ENCODE results near the gene RPGRIP1L.

The RPGRIP1L gene

DNA sequence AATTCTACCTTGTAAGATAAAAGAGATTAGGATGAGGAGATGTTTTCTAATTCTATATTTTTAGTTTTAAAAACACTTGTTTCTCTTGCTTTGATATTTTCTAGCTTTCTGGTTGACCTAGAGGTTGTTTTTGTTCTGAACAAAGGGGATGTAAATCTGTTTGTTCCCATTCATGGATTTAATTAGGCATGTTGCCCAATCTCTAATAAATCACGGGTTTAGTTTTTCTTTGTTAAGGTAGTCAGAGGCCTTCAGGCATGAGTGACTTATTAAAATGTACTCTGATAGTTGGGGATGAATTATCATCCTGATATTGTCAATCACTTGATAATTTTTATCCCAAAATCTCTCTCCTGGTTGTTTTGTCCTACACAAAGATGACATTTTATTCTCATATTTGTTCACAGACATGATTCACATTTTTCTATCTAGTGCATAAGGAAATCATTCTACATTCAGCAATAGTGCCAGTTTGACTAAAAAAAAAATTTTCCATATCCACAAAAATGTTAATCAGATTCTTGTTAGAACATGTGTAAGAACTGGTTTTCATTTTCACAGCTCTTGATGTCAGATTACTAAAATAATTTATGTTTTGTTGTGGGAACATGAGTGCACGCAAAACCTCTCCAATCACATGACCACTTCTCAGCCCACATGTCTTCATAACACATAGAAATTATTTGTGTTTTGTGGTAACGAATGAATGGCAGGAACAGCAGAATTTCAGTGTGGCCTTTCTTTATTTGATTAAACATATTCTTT, 105.0 kb downstream of the RPGRIP1L start:
- DNase-seq (ENCODE audit: low read depth), result no peak
- no peak for TF ChIP-seq CTCF (conservative IDR thresholded peaks at IDR 0.05; ENCODE audit: control insufficient read depth, insufficient read depth, low read depth, low read length)

DNA sequence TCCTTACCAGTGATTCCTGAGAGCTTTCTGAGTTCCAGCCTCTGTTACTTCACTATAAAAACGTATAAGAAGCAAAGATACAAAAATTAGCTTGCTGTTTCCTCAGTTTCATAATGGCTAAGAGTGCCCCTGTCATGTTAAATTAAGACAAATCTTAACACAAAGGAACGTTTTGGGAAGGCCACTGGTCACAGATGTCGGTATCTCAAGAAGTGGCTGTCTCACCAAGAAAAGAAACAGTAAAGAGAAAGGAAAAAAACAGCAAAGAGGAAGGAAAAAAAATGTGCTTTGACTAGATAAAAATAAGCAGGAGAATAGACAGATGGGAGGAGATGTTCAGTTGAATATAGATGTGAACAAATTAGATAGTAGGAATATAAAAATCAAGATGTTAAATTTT, 105.9 kb downstream of the RPGRIP1L start:
- TF ChIP-seq CTCF (conservative IDR thresholded peaks at IDR 0.05; ENCODE audit: control insufficient read depth, insufficient read depth, low read depth, low read length), result no peak
- H3K4me3 ChIP-seq (ENCODE audit: control insufficient read depth, low read depth, low read length), result no peak overlapping the region
- no peak for DNase-seq (ENCODE audit: low read depth)

More for the DNA sequence above, 105.0 kb downstream of the RPGRIP1L start:
- H3K4me3 ChIP-seq (ENCODE audit: control insufficient read depth, low read depth, low read length), result no peak overlapping the region

DNA sequence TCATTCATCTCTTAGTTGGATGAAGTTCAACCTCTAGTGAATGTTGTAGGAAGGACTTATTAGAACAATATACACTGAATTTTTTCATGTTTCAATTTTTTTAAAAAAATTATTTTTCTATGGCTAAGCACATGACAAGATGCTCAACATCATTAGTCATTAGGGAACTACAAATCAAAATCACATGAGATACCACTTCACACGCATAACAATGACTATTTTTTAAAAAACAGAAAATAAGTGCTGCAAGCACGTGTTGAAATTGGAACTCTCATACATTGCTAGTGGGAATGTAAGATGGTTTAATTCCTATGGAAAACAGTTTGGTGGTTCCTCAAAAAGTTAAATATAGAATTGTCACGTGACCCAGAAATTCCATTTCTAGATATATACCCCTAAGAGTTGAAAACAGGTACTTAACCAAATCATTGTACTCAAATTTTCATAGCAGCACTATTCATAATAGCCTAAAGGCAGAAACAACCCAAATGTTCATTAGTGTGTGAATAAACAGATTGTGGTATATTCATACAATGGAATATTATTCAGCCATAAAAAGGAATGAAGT, 115.5 kb downstream of the RPGRIP1L start:
- TF ChIP-seq CTCF (conservative IDR thresholded peaks at IDR 0.05; ENCODE audit: control insufficient read depth, insufficient read depth, low read depth, low read length), result no peak
- no peak for DNase-seq (ENCODE audit: low read depth)
- H3K4me3 ChIP-seq (ENCODE audit: control insufficient read depth, low read depth, low read length), result no peak overlapping the region

- DNase-seq (ENCODE audit: low read depth), result no peak
- TF ChIP-seq CTCF (conservative IDR thresholded peaks at IDR 0.05; ENCODE audit: control insufficient read depth, insufficient read depth, low read depth, low read length), result no peak
- H3K4me3 ChIP-seq (ENCODE audit: control insufficient read depth, low read depth, low read length), result no peak overlapping the region
These were observed 120.3 kb downstream of the RPGRIP1L start for GRCh38 chr16:53583401-53583800.

GRCh38 chr16:53581784-53582183, 121.9 kb downstream of the RPGRIP1L start:
- TF ChIP-seq CTCF (conservative IDR thresholded peaks at IDR 0.05; ENCODE audit: control insufficient read depth, insufficient read depth, low read depth, low read length), result no peak
- DNase-seq (ENCODE audit: low read depth), result no peak
- H3K4me3 ChIP-seq (ENCODE audit: control insufficient read depth, low read depth, low read length), result no peak overlapping the region

GRCh38 chr16:53580038-53580802, 123.4 kb downstream of the RPGRIP1L start:
- no peak for TF ChIP-seq CTCF (conservative IDR thresholded peaks at IDR 0.05; ENCODE audit: control insufficient read depth, insufficient read depth, low read depth, low read length)
- no peak for DNase-seq (ENCODE audit: low read depth)
- H3K4me3 ChIP-seq (ENCODE audit: control insufficient read depth, low read depth, low read length), result no peak overlapping the region

Data from fibroblast of mammary gland (primary cell).